Activated naive CD4-positive, alpha-beta T cell (primary cell): ENCODE measurements around the gene MKNK1.

Experiments
- DNase-seq, 4 experiments: peaks; one replicate each; lab custom pipeline; 2025; lab: John Stamatoyannopoulos, UW

The MKNK1 gene

DNA sequence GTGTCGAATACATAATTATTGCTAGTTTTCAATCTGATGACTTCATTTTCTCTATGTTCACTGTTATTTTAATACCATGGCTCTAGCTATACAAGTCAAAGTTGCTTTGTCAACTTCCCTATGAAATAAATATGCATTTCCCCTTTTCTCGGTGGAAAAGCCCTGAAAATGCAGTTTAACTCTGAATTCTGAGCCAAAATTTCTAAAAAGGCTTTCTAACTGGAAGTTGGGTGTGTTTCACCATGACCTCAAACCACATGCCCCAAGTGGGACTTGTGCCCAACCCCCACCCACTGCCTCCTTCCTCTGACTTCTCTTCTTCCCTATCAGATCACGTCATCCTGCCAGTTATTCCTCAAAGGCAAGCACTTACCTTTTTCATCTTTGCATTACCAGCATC is 8.9 kb downstream of the MKNK1 start:
- DNase-seq: no peak

- no peak for DNase-seq
Measured at GRCh38 chr1:46594063-46594462, 10.0 kb downstream of the MKNK1 start.

DNA sequence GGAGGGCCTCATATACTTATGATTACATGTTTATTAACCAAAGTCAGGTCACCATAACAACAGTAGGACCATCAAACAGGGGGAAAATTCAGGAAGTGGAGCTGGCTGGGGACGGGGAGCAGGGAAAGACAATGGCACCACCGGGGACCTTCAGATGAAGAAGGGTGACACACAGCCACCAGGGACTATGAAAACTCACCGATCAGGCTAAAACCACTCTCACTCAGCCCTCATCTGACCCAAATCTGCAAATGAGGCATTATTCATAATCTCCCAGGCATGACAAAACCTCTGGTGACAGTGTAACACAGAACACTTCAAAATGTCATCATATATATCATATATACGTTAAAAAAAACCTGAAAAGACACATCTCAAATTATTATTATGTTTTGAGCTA is 11.2 kb downstream of the MKNK1 start:
- no peak for DNase-seq

GRCh38 chr1:46589529-46589928 is 14.5 kb downstream of the MKNK1 start:
- DNase-seq: no peak

GRCh38 chr1:46587069-46587468 is 17.0 kb downstream of the MKNK1 start:
- no peak for DNase-seq

- DNase-seq: no peak
Measured at GRCh38 chr1:46585312-46585938, 18.6 kb downstream of the MKNK1 start.

GRCh38 chr1:46583494-46583893 is 20.6 kb downstream of the MKNK1 start:
- DNase-seq: no peak

GRCh38 chr1:46582972-46583371 is 21.1 kb downstream of the MKNK1 start:
- DNase-seq: no peak

GRCh38 chr1:46581681-46582455 is 22.2 kb downstream of the MKNK1 start:
- no peak for DNase-seq

DNA sequence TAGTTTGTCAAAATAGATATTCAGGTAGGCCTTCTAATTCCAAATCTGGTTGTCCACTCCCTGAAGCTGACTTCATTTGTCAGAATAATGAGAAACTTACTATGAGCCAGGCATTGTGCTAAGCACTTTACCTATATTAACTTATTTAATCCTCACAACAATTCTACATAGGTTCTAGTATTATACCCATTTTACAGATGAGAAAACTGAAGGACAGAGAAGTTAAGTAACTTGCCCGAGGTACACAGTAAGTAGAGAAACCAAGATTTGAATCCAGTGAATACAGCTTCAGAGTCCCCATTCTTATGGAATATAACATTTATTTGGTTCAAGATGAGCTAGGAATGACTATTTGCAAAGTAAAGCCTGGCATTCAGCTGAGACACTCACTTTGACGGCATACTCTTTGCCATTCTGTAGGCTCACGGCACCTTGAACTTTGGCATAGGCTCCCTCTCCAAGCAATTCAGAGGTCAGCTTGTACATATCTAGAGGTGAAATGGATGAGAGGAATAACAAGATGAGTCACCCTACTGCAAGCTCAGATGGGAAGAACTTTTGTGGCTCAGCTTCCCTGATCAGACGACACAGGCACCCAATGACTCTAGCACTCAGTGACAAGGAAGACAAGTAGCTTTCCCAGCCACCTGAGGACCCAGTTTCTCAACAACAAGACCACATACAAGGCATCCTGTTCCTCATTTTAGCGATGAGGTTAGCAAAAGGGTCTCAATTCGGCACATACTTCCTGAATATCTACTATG is 23.7 kb downstream of the MKNK1 start:
- no peak for DNase-seq

DNA sequence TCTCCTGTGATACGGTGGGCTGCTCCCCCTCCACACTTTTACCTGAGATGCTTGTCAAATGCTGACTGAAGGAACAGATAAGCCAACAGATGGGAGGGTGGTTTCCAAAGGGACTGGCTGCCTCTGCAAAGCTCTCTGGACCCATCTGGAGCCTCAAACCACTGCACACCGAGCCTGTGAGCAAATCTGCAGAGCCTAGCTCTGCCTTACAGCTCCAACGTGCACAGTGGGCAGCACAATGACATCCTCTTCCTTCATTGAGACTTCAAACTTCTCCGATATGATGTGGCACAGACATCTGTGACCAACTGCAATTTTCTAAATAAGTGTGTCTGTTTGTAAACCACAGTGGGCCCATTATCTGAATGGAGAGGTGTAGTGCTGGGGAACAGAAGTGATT is 26.4 kb downstream of the MKNK1 start:
- no peak for DNase-seq

DNA sequence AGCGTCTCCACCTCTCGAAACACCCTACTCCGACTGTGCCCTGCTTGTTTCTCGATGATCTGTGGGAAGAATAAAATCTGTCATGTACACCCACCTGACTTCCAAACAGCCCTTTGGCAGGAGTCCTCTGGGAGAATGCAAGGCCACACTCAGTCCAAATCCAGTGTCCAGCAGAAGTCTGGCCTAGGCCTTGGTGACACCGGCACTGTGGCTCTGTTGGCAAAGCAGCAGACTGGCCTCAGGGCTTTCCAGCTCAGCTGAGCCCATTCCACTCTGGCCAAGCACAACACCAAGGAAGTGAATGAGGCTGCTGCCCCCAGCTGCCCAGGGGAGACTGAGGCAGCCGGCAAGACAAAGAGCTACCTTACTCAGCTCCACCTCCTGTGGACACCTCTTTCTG is 27.5 kb downstream of the MKNK1 start:
- DNase-seq: no peak

DNA sequence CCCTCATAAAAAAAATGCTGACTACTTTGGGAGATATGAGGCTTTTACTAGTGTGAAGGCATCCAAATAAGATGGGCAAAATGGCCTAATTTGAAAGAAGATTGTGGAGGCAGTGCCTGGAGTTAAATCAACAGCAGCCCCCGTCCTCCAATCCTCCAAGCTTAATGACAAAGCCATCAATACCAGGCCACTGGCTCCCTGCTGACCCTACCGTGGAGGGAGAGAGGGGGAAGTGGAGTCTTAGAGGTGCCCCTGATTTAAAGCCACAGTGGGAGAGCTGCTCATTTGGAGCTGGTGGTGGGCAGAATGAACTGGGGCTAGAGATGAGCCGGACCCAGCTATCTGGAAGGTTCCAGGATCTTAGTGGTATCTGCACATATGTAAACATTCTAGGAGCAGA is 28.3 kb downstream of the MKNK1 start:
- DNase-seq: no peak

GRCh38 chr1:46575300-46575699 is 28.8 kb downstream of the MKNK1 start:
- no peak for DNase-seq

- DNase-seq: no peak
Measured at GRCh38 chr1:46571691-46572225, 32.3 kb downstream of the MKNK1 start.

DNA sequence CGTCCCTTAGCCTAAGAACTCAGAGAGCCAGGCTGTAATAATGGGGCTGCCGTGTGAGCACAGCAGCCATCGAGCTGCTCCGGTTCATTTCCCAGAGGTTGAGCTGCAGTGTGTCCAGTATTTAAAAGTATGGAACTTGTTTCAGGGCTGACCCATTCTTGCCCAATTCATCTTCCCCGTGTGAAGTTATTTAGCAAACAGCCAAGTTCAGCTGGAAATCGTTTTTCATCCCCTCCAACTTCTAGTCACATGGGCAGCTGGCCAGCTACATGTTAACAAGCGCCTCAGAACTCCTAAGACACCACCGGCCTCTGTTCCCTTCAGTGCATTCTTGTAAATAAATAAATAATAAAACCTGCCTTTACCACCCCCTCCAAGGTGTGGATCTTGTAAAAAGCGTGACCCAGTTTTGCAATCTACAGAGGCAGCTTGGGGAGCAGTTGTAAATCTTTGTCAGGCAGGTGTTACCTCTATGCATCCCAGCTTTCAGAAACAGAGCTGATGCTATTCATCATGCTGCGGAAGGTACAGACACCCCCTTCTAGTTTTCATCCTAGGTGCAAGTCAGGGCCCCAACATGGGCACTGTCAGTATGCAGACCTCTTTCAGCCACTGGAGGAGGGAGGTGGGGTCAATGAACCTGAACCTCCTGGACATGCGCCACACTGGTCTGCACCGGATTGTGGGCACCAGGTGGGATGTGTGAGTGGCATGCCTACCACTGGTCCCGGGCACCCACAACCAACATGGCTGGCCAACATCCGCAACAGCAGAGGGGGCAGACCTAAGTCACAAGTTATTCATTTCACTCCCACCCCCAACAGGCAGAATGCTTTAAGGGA is 34.0 kb downstream of the MKNK1 start:
- DNase-seq: no peak

DNA sequence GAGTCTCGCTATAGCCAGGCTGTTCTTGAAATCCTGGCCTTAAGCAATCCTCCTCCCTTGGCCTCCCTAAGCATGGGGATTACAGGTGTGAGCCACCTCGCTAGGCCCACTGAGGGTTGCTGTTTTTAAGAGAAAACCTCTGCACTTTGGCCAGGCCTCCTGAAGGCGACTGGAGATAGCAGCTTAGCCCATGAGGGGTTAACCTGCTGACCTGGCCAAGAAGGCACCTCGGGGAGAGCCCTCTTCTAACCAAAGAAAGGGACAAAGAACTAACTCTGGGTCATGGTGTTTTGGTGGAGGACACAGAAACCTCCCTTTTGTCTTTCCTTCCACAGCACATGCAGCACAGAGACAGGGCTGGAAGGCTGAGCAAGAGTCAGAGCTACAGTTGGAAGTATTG is 35.0 kb downstream of the MKNK1 start:
- DNase-seq: no peak

- DNase-seq: no peak
Measured at GRCh38 chr1:46568461-46568891, 35.6 kb downstream of the MKNK1 start.

- DNase-seq: no peak
Measured at GRCh38 chr1:46563341-46563740, 40.7 kb downstream of the MKNK1 start.

DNA sequence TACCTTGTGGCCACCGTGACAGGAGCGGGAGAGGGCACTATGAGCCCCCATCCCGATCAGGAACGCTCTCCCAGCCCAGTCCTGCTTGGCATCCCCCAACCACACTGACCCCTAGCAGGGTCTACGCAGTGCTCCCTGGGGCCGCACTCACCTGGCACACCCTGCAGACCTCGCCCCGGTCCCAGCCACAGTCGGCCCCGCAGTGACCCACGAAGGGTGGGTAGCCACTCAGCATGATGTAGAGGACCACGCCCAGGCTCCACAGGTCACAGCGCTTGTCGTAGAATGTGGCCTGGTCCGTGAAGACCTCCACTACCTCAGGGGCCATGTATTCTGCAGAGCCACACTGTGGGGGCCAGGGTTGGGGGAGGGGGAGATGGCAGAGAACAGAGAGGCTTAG is 41.6 kb downstream of the MKNK1 start:
- no peak for DNase-seq

- no peak for DNase-seq
Measured at GRCh38 chr1:46558966-46559365, 45.1 kb downstream of the MKNK1 start.
